HEK293T (cell line): ENCODE results near the gene GLTPD2.

Experiments
- BHLHE40 ChIP-seq: fragments of 450-650 bp; IDR thresholded peaks from 2 replicates; pipeline ENCODE4 v1.6.1; 2016; ENCODE audit warnings: mild to moderate bottlenecking, moderate library complexity, borderline replicate concordance
- CTBP1 ChIP-seq: fragments of 450-650 bp; IDR thresholded peaks from 2 replicates; pipeline ENCODE4 v1.6.1; 2016; ENCODE audit warnings: borderline replicate concordance
- ELF4 ChIP-seq: fragments of 450-650 bp; IDR thresholded peaks from 2 replicates; pipeline ENCODE4 v1.6.1; 2017; ENCODE audit warnings: antibody characterized with exemption
- FOXA1 ChIP-seq: fragments of 450-650 bp; IDR thresholded peaks from 2 replicates; pipeline ENCODE4 v1.6.1; 2016; ENCODE audit warnings: mild to moderate bottlenecking
- FOXK2 ChIP-seq: fragments of 450-650 bp; IDR thresholded peaks from 2 replicates; pipeline ENCODE4 v1.6.1; 2016; ENCODE audit warnings: mild to moderate bottlenecking
- FOXM1 ChIP-seq: fragments of 450-650 bp; IDR thresholded peaks from 2 replicates; pipeline ENCODE4 v1.6.1; 2017; ENCODE audit warnings: mild to moderate bottlenecking, borderline replicate concordance
- L3MBTL2 ChIP-seq: fragments of 450-650 bp; conservative IDR thresholded peaks from 2 replicates; pipeline ENCODE4 v1.6.1; 2016; ENCODE audit warnings: mild to moderate bottlenecking
- LEF1 ChIP-seq: fragments of 450-650 bp; IDR thresholded peaks from 2 replicates; pipeline ENCODE4 v1.6.1; 2017; ENCODE audit warnings: mild to moderate bottlenecking, borderline replicate concordance
- NFRKB ChIP-seq: fragments of 450-650 bp; IDR thresholded peaks from 2 replicates; pipeline ENCODE4 v1.6.1; 2016; ENCODE audit warnings: mild to moderate bottlenecking, moderate library complexity
- SP1 ChIP-seq: fragments of 450-650 bp; IDR thresholded peaks from 2 replicates; pipeline ENCODE4 v1.6.1; 2017
- SUZ12 ChIP-seq: fragments of 450-650 bp; IDR thresholded peaks from 2 replicates; pipeline ENCODE4 v1.6.1; 2016; ENCODE audit warnings: mild to moderate bottlenecking
- TARDBP ChIP-seq: fragments of 450-650 bp; IDR thresholded peaks from 2 replicates; pipeline ENCODE4 v1.6.1; 2016
- ZNF384 ChIP-seq: fragments of 450-650 bp; IDR thresholded peaks from 2 replicates; pipeline ENCODE4 v1.6.1; 2016
- TF ChIP-seq, protein P1 (sequence below): fragments of 450-650 bp; IDR thresholded peaks from 2 replicates; pipeline ENCODE4 v1.6.1; 2016

DNA sequence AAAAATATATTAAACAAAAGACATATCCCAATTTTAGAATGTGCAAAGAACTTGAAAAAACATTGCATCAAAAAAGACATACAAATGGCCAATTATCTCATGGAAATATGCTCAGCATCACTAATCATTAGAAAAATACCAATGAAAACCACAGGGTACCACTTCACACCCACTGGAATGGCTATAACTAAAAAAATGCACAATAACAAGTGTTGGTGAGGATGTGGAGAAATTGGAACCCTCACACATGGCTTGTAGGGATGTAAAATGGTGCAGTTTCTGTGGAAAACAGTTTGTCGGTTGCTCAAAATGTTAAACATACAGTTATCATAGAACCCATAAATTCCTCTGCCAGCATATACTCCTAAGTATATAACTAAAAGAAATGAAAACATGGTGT lies 6.4 kb downstream of the GLTPD2 start:
- no peak for TF ChIP-seq BHLHE40
- no peak for TF ChIP-seq ELF4
- TF ChIP-seq SP1 = no peak
- TF ChIP-seq SUZ12 = no peak
- TF ChIP-seq FOXM1 = no peak
- no peak for TF ChIP-seq CTBP1
- TF ChIP-seq FOXK2 = no peak
- no peak for TF ChIP-seq ZNF384
- TF ChIP-seq L3MBTL2 = no peak
- TF ChIP-seq NFRKB = no peak
- no peak for TF ChIP-seq LEF1
- no peak for TF ChIP-seq TARDBP
- TF ChIP-seq, protein P1, sequence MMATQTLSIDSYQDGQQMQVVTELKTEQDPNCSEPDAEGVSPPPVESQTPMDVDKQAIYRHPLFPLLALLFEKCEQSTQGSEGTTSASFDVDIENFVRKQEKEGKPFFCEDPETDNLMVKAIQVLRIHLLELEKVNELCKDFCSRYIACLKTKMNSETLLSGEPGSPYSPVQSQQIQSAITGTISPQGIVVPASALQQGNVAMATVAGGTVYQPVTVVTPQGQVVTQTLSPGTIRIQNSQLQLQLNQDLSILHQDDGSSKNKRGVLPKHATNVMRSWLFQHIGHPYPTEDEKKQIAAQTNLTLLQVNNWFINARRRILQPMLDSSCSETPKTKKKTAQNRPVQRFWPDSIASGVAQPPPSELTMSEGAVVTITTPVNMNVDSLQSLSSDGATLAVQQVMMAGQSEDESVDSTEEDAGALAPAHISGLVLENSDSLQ = no peak
- TF ChIP-seq FOXA1 = no peak
